B cell (primary cell): ENCODE measurements around the gene CD300LB. TPM values are rescaled to one million over a fixed set of nuclear protein-coding genes. Genes with fewer than 3 reads are reported as not detected.
A peak's percentile ranks its signal among the peaks of the same experiment; 100 is the strongest.
"Not testable (repeated sequence)": the region's sequence is repeated elsewhere in the genome, so short reads cannot be mapped to it uniquely, and the experiment has no call there.

Experiments used
- ATAC-seq: fragments of 200-7000 bp; cut with Tn5 transposase; one replicate; pipeline ENCODE4 v1.10.0; 2021; ENCODE audit warnings: low read depth, mild to moderate bottlenecking, moderate number of reproducible peaks, moderate library complexity
- CTCF ChIA-PET: fragments of 350-600 bp; sonication (Branson Sonifier 250); formaldehyde crosslinking; loops from one replicate; lab custom pipeline; 2021; ENCODE audit warnings: antibody characterized with exemption, inconsistent platforms; lab: Charles Lee
- POLR2A ChIA-PET: fragments of 350-600 bp; sonication (Branson Sonifier 250); formaldehyde crosslinking; loops from one replicate; lab custom pipeline; 2021; ENCODE audit warnings: antibody characterized with exemption; lab: Charles Lee
- DNase-seq: peaks from one replicate; pipeline ENCODE4 v3.0.0; 2013
- H2AFZ ChIP-seq: 2 replicates; pipeline ENCODE4 v1.6.1; 2012; ENCODE audit warnings: mild to moderate bottlenecking, low read depth, low read length; ENCODE audit not compliant: insufficient read depth, poor library complexity, severe bottlenecking
- H3K27ac ChIP-seq, 2 donors: 1 replicate in 1 of 2; 2 replicates in 1 of 2; pipeline ENCODE4 v1.5.1; 2012 to 2013; ENCODE audit warnings: low read length in 2 of 2, mild to moderate bottlenecking in 2 of 2, moderate library complexity in 1 of 2
- H3K27me3 ChIP-seq, 4 experiments: fragments of 200-600 bp in 1 of 4; sonication (generic) in 1 of 4; replicated peaks in 1 of 4; 1 replicate in 2 of 4; 2 replicates in 2 of 4; pipeline versions ENCODE4 v1.6.1 to v1.7.0; 2013 to 2016; ENCODE audit warnings: low read length in 3 of 4, mild to moderate bottlenecking in 2 of 4, mixed read lengths in 1 of 4, moderate library complexity in 1 of 4; ENCODE audit not compliant: insufficient read depth in 4 of 4, control insufficient read depth in 3 of 4; ENCODE audit errors: control extremely low read depth in 1 of 4
- H3K36me3 ChIP-seq, 2 experiments: replicated peaks in 1 of 2; 1 replicate in 1 of 2; 2 replicates in 1 of 2; pipeline versions ENCODE4 v1.6.1 to v1.7.1; 2013; ENCODE audit warnings: low read length in 1 of 2; ENCODE audit not compliant: insufficient read depth in 2 of 2, control insufficient read depth in 1 of 2; ENCODE audit errors: control extremely low read depth in 1 of 2, extremely low read depth in 1 of 2
- H3K4me1 ChIP-seq, 2 donors: fragments of 200-600 bp in 1 of 2; sonication (generic) in 1 of 2; 1 replicate in 1 of 2; 2 replicates in 1 of 2; pipeline versions ENCODE4 v1.5.1 to v1.6.1; 2013 to 2017; ENCODE audit warnings: low read length in 2 of 2; ENCODE audit not compliant: control insufficient read depth in 2 of 2, insufficient read depth in 2 of 2
- H3K4me2 ChIP-seq: replicated peaks from 2 replicates; pipeline ENCODE3; 2012; ENCODE audit warnings: mild to moderate bottlenecking, low read depth, low read length; ENCODE audit not compliant: poor library complexity, severe bottlenecking
- H3K4me3 ChIP-seq, 5 experiments: fragments of 200-600 bp in 1 of 5; sonication (generic) in 1 of 5; 1 replicate in 3 of 5; 2 replicates in 2 of 5; pipeline versions ENCODE4 v1.5.1 to v1.7.0; 2011 to 2016; ENCODE audit warnings: low read length in 4 of 5, mild to moderate bottlenecking in 4 of 5, low read depth in 2 of 5, control low read depth in 1 of 5, moderate library complexity in 1 of 5; ENCODE audit not compliant: insufficient read depth in 1 of 5; ENCODE audit errors: control extremely low read depth in 1 of 5, extremely low read depth in 1 of 5
- H3K79me2 ChIP-seq: fragments of 200-600 bp; sonication (generic); one replicate; pipeline ENCODE4 v1.6.0; 2016; ENCODE audit warnings: low read length; ENCODE audit not compliant: control insufficient read depth, insufficient read depth
- H3K9ac ChIP-seq: fragments of 200-600 bp; sonication (generic); 2 replicates; pipeline ENCODE4 v1.6.1; 2017; ENCODE audit warnings: mild to moderate bottlenecking, low read length, moderate library complexity
- H3K9me3 ChIP-seq, 3 donors: one replicate each; pipeline versions ENCODE4 v1.6.1 to v1.7.1; 2013; ENCODE audit warnings: low read length in 2 of 3; ENCODE audit not compliant: control insufficient read depth in 2 of 3, insufficient read depth in 1 of 3; ENCODE audit errors: control extremely low read depth in 1 of 3
- H4K20me1 ChIP-seq: 2 replicates; pipeline ENCODE4 v1.6.0; 2012; ENCODE audit warnings: mild to moderate bottlenecking, low read length; ENCODE audit not compliant: insufficient read depth, control insufficient read depth, poor library complexity, severe bottlenecking
- H3K27ac Mint-ChIP-seq: one replicate; pipeline ENCODE4 v1.8.0; 2021; ENCODE audit warnings: mixed read lengths
- H3K27me3 Mint-ChIP-seq: one replicate; pipeline ENCODE4 v1.8.0; 2021; ENCODE audit warnings: mixed read lengths
- H3K4me1 Mint-ChIP-seq: one replicate; pipeline ENCODE4 v1.8.0; 2021; ENCODE audit warnings: mixed read lengths
- H3K4me3 Mint-ChIP-seq: one replicate; pipeline ENCODE4 v1.8.0; 2021; ENCODE audit warnings: mixed read lengths
- H3K9me3 Mint-ChIP-seq: one replicate; pipeline ENCODE4 v1.8.0; 2022; ENCODE audit warnings: mixed read lengths; ENCODE audit not compliant: insufficient read depth
- EZH2 ChIP-seq: IDR thresholded peaks from 2 replicates; pipeline ENCODE4 v1.6.1; 2012; ENCODE audit warnings: borderline replicate concordance, low read depth, mild to moderate bottlenecking, moderate library complexity, low read length; ENCODE audit not compliant: insufficient read depth, poor library complexity, severe bottlenecking
- WGBS: methylation state at CpG from one replicate; pipeline ENCODE4 v1.1.5; 2013; ENCODE audit warnings: missing lambda C conversion rate; ENCODE audit not compliant: insufficient coverage; 5-methylcytosine and 5-hydroxymethylcytosine counted together
- intact Hi-C: fragments of 100-400 bp; cut with micrococcal nuclease; formaldehyde crosslinking; loops from one replicate; pipeline ENCODE4 v1.10.0; 2022
- polyA plus RNA-seq: library from polyadenylated mRNA; depleted of rRNA; stranded (reverse); fragments of >200 nt; gene quantifications from 2 replicates; pipeline ENCODE4 v1.2.3, GENCODE V29; 2012
- total RNA-seq, 2 donors: library from RNA; stranded (reverse); fragments of 120-200 nt in 1 of 2; gene quantifications; 1 replicate in 1 of 2; 2 replicates in 1 of 2; pipeline versions ENCODE4 v1.2.3 to v1.2.4, GENCODE V29; 2013 to 2022
- TF ChIP-seq, protein P1 (sequence below): fragments of 200-600 bp; IDR thresholded peaks from one replicate; pipeline ENCODE4 v1.8.0; 2022; ENCODE audit warnings: antibody characterized with exemption, mild to moderate bottlenecking

CD300LB gene
- total and polyA plus RNA-seq, 2 donors (not counting 1 experiment from before 2014, with no cell fraction given), result 0.12 to 0.39 TPM

GRCh38 chr17:74520790-74521480 lies 10.3 kb downstream of the CD300LB start:
- no peak for DNase-seq
- H3K4me2 ChIP-seq, result no peak overlapping the region
- Mint-ChIP-seq H3K4me1 (peaks cover 16% of the 10 kb centered on the region), H3K27ac (no peak overlapping the region), H3K4me3 (no peak overlapping the region), H3K27me3 (peaks cover 18% of the 10 kb centered on the region), H3K9me3 (no peaks in the 10 kb centered on the region)
- no peak overlapping the region for H3K4me3 ChIP-seq
- peaks cover 0 to 3% (median 1%) of the 10 kb centered on the region in 4 experiments for H3K27me3 ChIP-seq
- H3K79me2 ChIP-seq, result no peaks in the 10 kb centered on the region
- H3K9ac ChIP-seq, result no peak overlapping the region
- H3K27ac ChIP-seq, result peak overlapping the region in 1 of 2 donors; percentile 60
- H4K20me1 ChIP-seq, result no peaks in the 10 kb centered on the region
- no peak for TF ChIP-seq EZH2
- TF ChIP-seq, protein P1, sequence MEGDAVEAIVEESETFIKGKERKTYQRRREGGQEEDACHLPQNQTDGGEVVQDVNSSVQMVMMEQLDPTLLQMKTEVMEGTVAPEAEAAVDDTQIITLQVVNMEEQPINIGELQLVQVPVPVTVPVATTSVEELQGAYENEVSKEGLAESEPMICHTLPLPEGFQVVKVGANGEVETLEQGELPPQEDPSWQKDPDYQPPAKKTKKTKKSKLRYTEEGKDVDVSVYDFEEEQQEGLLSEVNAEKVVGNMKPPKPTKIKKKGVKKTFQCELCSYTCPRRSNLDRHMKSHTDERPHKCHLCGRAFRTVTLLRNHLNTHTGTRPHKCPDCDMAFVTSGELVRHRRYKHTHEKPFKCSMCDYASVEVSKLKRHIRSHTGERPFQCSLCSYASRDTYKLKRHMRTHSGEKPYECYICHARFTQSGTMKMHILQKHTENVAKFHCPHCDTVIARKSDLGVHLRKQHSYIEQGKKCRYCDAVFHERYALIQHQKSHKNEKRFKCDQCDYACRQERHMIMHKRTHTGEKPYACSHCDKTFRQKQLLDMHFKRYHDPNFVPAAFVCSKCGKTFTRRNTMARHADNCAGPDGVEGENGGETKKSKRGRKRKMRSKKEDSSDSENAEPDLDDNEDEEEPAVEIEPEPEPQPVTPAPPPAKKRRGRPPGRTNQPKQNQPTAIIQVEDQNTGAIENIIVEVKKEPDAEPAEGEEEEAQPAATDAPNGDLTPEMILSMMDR, result no peak
- ATAC-seq, result no peak
- intact Hi-C loops, result no loop called here
- POLR2A ChIA-PET, result no interaction called here
- WGBS, result 93% methylated on average over 13 of the region's 21 CpGs
- H3K4me1 ChIP-seq, result peaks cover 22 to 25% of the 10 kb centered on the region in 2 donors
- CTCF ChIA-PET, result interaction anchor here (0.6 to 1.0 kb wide), 2 partner anchors 11 to 1557 kb away, joined by 3 read pairs; no protein-coding TSS in a partner anchor
- peaks cover 0 to 5% (median 0%) of the 10 kb centered on the region in 3 donors for H3K9me3 ChIP-seq
- no peaks in the 10 kb centered on the region for H3K36me3 ChIP-seq
- no peak overlapping the region for H2AFZ ChIP-seq

GRCh38 chr17:74520016-74520434 lies 11.2 kb downstream of the CD300LB start:
- intact Hi-C loops, result no loop called here
- Mint-ChIP-seq H3K27ac (no peak overlapping the region), H3K27me3 (peaks cover 18% of the 10 kb centered on the region), H3K4me1 (peaks cover 16% of the 10 kb centered on the region), H3K4me3 (no peak overlapping the region), H3K9me3 (no peaks in the 10 kb centered on the region)
- Histone ChIP-seq H2AFZ (no peak overlapping the region), H3K4me3 (no peak overlapping the region), H3K36me3 (no peaks in the 10 kb centered on the region), H4K20me1 (no peaks in the 10 kb centered on the region), H3K9ac (no peak overlapping the region), H3K4me1 (peaks cover 22 to 25% of the 10 kb centered on the region in 2 donors), H3K9me3 (peaks cover 0 to 6% (median 0%) of the 10 kb centered on the region in 3 donors), H3K27me3 (peaks cover 0 to 3% (median 1%) of the 10 kb centered on the region in 4 experiments), H3K79me2 (no peaks in the 10 kb centered on the region), H3K4me2 (peak overlapping the region; percentile 28), H3K27ac (peak overlapping the region; percentile 24 to 60)
- WGBS, result no CpG with 5 or more reads among the region's 3 CpGs
- ChIA-PET CTCF (interaction anchor here (0.6 to 1.0 kb wide), 2 partner anchors 12 to 1558 kb away, joined by 3 read pairs; no protein-coding TSS in a partner anchor), POLR2A (no interaction called here)
- ATAC-seq (peak; percentile 58), DNase-seq (peak; percentile 66)
- TF ChIP-seq EZH2, result no peak
- TF ChIP-seq, protein P1, result no peak

- intact Hi-C loops, H3K79me2 ChIP-seq, H3K9ac ChIP-seq, H3K4me3 Mint-ChIP-seq, H3K4me3 ChIP-seq, POLR2A ChIA-PET, H4K20me1 ChIP-seq, DNase-seq, H2AFZ ChIP-seq, H3K27ac Mint-ChIP-seq, H3K36me3 ChIP-seq, H3K4me2 ChIP-seq, H3K27ac ChIP-seq, H3K27me3 ChIP-seq, CTCF ChIA-PET, ATAC-seq: not testable (repeated sequence)
- H3K4me1 ChIP-seq, result peaks cover 22 to 25% of the 10 kb centered on the region in 2 donors
- peaks cover 10% of the 10 kb centered on the region for H3K9me3 Mint-ChIP-seq
- H3K9me3 ChIP-seq, result peaks cover 0 to 16% (median 7%) of the 10 kb centered on the region in 3 donors
- no CpG with 5 or more reads among the region's 6 CpGs for WGBS
- peaks cover 23% of the 10 kb centered on the region for H3K4me1 Mint-ChIP-seq
- H3K27me3 Mint-ChIP-seq, result peaks cover 10% of the 10 kb centered on the region
These were observed 12.8 kb downstream of the CD300LB start for GRCh38 chr17:74518413-74518981.
